DND-41 (cell line): ENCODE measurements around the gene BMF.

Experiments
- ATAC-seq: fragments of 200-7000 bp; cut with Tn5 transposase; 3 replicates; pipeline ENCODE4 v1.9.1; 2021; ENCODE audit warnings: low read depth; ENCODE audit not compliant: insufficient read depth
- DNase-seq: peaks from one replicate; pipeline ENCODE4 v3.0.0-alpha.2; 2020
- H2AFZ ChIP-seq: 2 replicates; pipeline ENCODE4 v1.6.0; 2012; ENCODE audit warnings: low read depth, low read length
- H3K27ac ChIP-seq: 2 replicates; pipeline ENCODE4 v1.5.1; 2012; ENCODE audit warnings: low read length, inconsistent platforms
- H3K27me3 ChIP-seq: fragments of 200-600 bp; sonication (generic); 2 replicates; pipeline ENCODE4 v1.6.0; 2012; ENCODE audit warnings: low read length, mild to moderate bottlenecking, inconsistent platforms; ENCODE audit not compliant: insufficient read depth, poor library complexity
- H3K36me3 ChIP-seq: 2 replicates; pipeline ENCODE4 v1.5.1; 2012; ENCODE audit warnings: low read length, inconsistent platforms; ENCODE audit not compliant: insufficient read depth
- H3K4me1 ChIP-seq: 2 replicates; pipeline ENCODE4 v1.5.1; 2012; ENCODE audit warnings: mild to moderate bottlenecking, low read length; ENCODE audit not compliant: insufficient read depth
- H3K4me2 ChIP-seq: 2 replicates; pipeline ENCODE4 v1.6.0; 2012; ENCODE audit warnings: mild to moderate bottlenecking, moderate library complexity, low read length, inconsistent platforms; ENCODE audit not compliant: insufficient read depth
- H3K4me3 ChIP-seq, 2 experiments: fragments of 200-600 bp in 1 of 2; shearing (Covaris generic) in 1 of 2; 2 replicates each; pipeline ENCODE4 v1.5.1; 2012 to 2016; ENCODE audit warnings: inconsistent platforms in 2 of 2, low read length in 2 of 2, mild to moderate bottlenecking in 2 of 2, low read depth in 1 of 2, moderate library complexity in 1 of 2
- H3K79me2 ChIP-seq: 2 replicates; pipeline ENCODE4 v1.6.0; 2012; ENCODE audit warnings: low read length, inconsistent platforms; ENCODE audit not compliant: insufficient read depth
- H3K9ac ChIP-seq: 2 replicates; pipeline ENCODE4 v1.6.0; 2012; ENCODE audit warnings: low read depth, mild to moderate bottlenecking, inconsistent platforms, low read length, moderate library complexity
- H3K9me3 ChIP-seq: 2 replicates; pipeline ENCODE4 v1.5.1; 2012; ENCODE audit warnings: low read length, moderate library complexity, mild to moderate bottlenecking, inconsistent platforms; ENCODE audit not compliant: insufficient read depth, severe bottlenecking
- H4K20me1 ChIP-seq: 2 replicates; pipeline ENCODE4 v1.6.0; 2012; ENCODE audit warnings: low read length; ENCODE audit not compliant: insufficient read depth
- CTCF ChIP-seq: IDR thresholded peaks from 2 replicates; pipeline ENCODE4 v1.5.1; 2012; ENCODE audit warnings: borderline replicate concordance, low read length, moderate library complexity, mild to moderate bottlenecking; ENCODE audit not compliant: poor library complexity, severe bottlenecking; ENCODE audit errors: extremely low read depth
- EZH2 ChIP-seq: IDR thresholded peaks from 3 replicates; pipeline ENCODE4 v1.6.1; 2012; ENCODE audit warnings: borderline replicate concordance, low read depth, mild to moderate bottlenecking, moderate library complexity, low read length, inconsistent platforms; ENCODE audit not compliant: severe bottlenecking

The BMF gene

GRCh38 chr15:40090774-40091455 lies 17.8 kb downstream of the BMF start:
- no peaks in the 10 kb centered on the region for H3K79me2 ChIP-seq
- DNase-seq, result no peak
- H2AFZ ChIP-seq, result no peak overlapping the region
- no peaks in the 10 kb centered on the region; the same call in 1 of the 2 replicates for H3K36me3 ChIP-seq
- no peak for ATAC-seq
- no peak overlapping the region for H3K4me2 ChIP-seq
- no peaks in the 10 kb centered on the region for H3K9me3 ChIP-seq
- H4K20me1 ChIP-seq, result no peaks in the 10 kb centered on the region
- no peaks in the 10 kb centered on the region for H3K27me3 ChIP-seq
- TF ChIP-seq CTCF (no peak), EZH2 (no peak)
- H3K4me1 ChIP-seq, result no peaks in the 10 kb centered on the region
- H3K4me3 ChIP-seq, result no peak overlapping the region
- H3K9ac ChIP-seq, result no peak overlapping the region
- no peak overlapping the region for H3K27ac ChIP-seq

DNA sequence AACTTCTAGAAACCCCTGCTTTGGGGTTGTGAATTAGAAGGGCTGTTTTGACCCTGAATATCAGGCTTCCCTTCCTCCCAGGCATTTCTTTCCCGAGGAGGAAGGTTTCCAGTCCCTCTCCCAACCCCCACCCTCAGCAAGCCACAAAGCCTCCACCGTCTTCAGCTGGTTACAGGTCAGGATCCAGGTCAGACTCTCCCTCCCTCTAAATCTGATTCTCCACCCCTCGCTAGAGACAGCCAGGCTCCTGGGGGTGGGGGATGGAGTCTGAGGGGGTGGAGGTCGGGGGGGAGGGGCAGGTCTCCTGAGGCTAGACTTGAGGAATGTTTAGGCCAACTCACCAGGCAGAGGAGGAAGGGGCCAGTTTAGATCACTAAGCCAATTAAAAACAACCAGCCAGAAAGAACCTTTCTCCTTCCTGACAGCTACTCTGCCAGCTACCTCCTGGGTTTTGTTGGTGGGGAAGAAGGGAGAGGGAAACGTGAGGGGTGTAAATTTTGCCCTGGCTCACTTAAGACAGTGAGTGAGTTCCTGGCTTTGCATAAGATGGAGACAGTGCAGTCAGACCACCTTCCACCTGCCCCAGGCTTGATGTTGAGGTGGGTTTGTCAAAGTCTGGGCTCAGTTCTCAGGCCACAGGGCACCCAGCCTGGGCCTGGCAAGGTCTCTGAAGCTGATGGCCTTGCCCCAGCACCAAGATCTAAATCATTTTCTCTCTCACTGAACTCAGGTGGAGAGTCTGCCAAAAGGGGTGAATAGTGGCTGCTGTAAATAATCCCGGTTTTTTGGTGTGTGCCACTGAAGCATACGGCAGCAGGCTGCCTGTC lies 19.5 kb downstream of the BMF start:
- H3K4me1 ChIP-seq, result no peaks in the 10 kb centered on the region
- no peaks in the 10 kb centered on the region for H4K20me1 ChIP-seq
- H3K27me3 ChIP-seq, result no peaks in the 10 kb centered on the region
- H3K9ac ChIP-seq, result no peak overlapping the region
- DNase-seq (no peak), ATAC-seq (no peak)
- no peaks in the 10 kb centered on the region for H3K9me3 ChIP-seq
- TF ChIP-seq EZH2, result no peak
- no peak for TF ChIP-seq CTCF
- H2AFZ ChIP-seq, result no peak overlapping the region
- no peak overlapping the region for H3K4me3 ChIP-seq
- H3K27ac ChIP-seq, result no peak overlapping the region
- no peaks in the 10 kb centered on the region for H3K79me2 ChIP-seq
- H3K4me2 ChIP-seq, result no peak overlapping the region
- no peaks in the 10 kb centered on the region; the same call in 1 of the 2 replicates for H3K36me3 ChIP-seq

GRCh38 chr15:40087991-40088928 lies 20.4 kb downstream of the BMF start:
- DNase-seq (no peak), ATAC-seq (no peak)
- Histone ChIP-seq H3K9ac (no peak overlapping the region), H3K4me1 (no peaks in the 10 kb centered on the region), H3K4me2 (no peak overlapping the region), H3K79me2 (no peaks in the 10 kb centered on the region), H3K36me3 (no peaks in the 10 kb centered on the region; the same call in 1 of the 2 replicates), H4K20me1 (no peaks in the 10 kb centered on the region), H3K4me3 (no peak overlapping the region), H2AFZ (no peak overlapping the region), H3K9me3 (no peaks in the 10 kb centered on the region), H3K27me3 (no peaks in the 10 kb centered on the region), H3K27ac (no peak overlapping the region)
- TF ChIP-seq EZH2 (no peak), CTCF (no peak)
